Fibroblast of skin of left biceps (primary cell): Measurements from ENCODE around the gene SACM1L.
"Not testable (repeated sequence)": the region's sequence is repeated elsewhere in the genome, so short reads cannot be mapped to it uniquely, and the experiment has no call there.

Source experiments
- DNase-seq, 2 experiments: peaks; one replicate each; pipeline ENCODE4 v3.0.0-alpha.2; 2013; ENCODE audit warnings: low read depth in 2 of 2

The SACM1L gene

GRCh38 chr3:45691842-45692241 is 2.6 kb downstream of the SACM1L start:
- DNase-seq, result no peak

DNA sequence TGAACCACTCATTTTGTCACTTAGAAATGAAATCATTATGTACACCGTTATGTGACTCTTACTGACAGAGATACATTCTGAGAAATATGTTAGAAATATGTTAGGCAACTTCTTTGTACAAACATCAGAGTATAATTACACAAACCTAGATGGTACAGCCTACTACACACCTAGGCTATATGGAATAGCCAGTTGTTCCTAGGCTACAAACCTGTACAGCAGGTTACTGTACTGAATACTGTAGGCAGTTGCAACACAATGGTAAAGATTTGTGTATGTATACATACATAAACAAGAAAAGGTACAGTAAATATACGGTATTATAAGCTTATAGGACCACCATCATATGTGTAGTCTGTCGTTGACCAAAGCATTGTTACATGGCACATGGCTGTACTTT is 3.7 kb downstream of the SACM1L start:
- DNase-seq, result no peak

DNA sequence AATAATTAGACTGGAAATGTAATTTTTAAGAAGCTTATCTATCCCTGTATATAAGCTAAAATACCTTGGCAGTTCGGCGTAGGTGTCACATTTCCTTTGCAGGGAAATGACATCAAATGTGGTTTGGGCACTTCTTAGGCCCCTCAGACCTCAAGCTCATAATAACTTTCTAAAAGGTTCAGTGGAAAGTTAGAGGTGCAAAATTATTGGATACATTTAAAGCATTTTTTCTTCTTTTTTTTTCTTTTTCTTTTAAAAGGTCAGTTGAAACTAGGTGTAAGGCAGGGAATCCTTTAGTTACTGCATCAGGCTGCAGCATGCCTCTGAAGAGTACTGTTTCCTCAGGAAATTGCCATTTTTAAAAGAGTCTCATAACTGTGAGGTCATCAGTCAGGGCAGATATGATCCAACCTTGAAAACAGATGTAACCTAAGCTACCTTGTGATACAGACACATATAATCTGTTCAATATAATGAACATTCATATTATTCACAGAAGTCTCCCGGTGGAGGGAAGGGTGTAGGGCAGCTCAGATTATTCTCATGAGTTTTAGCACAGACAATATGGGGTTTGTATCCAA is 4.8 kb downstream of the SACM1L start:
- DNase-seq, result no peak

DNA sequence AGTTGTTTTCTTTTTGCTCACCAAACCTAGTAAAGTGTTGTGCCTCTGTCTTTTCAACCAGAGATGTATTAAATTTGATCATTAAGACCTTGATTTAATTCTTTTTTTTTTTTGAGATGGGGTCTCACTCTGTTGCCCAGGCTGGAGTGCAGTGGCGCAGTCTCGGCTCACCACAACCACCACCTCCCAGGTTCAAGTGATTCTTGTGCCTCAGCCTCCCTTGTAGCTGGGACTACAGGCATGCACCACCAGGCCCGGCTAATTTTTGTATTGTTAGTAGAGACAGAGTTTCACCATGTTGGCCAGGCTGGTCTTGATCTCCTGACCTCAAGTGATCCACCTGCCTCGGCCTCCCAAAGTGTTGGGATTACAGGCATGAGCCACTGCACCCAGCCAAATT is 6.0 kb downstream of the SACM1L start:
- DNase-seq, result not testable (repeated sequence)

GRCh38 chr3:45700570-45701073 is 11.4 kb downstream of the SACM1L start:
- no peak for DNase-seq

GRCh38 chr3:45701172-45701867 is 12.1 kb downstream of the SACM1L start:
- DNase-seq, result no peak

DNA sequence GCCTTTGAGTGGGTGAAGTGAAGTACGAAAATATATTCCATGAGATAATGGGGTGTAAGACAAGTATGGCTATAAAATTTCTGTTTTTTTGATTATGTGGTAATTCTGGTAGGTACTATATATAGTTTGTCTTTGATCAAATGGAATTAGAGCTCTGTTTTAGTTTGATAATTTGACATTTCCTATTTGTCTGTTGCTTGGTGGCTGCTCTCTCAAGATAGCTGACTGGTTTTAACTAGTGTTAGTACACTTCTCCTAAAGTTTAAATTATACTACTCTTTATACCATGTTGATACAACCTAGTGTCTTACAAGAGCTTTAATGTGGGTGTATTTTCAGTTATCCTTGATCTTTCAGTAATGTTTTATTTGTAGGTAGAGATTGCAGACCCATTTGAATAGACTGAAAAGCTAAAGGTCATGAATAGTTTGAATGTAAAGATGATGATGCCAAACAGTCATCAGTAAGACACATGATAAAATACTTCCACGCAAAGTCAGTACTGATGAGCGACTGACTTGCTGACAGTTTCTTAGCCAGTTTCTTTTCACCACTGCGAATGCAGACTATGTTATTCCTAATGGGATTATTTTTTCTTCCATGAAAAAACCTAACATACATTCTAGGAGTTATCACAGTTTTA is 15.2 kb downstream of the SACM1L start:
- no peak for DNase-seq

- DNase-seq, result no peak
Measured at GRCh38 chr3:45705839-45706808, 16.9 kb downstream of the SACM1L start.

- no peak for DNase-seq
Measured at GRCh38 chr3:45711931-45712330, 22.7 kb downstream of the SACM1L start.

DNA sequence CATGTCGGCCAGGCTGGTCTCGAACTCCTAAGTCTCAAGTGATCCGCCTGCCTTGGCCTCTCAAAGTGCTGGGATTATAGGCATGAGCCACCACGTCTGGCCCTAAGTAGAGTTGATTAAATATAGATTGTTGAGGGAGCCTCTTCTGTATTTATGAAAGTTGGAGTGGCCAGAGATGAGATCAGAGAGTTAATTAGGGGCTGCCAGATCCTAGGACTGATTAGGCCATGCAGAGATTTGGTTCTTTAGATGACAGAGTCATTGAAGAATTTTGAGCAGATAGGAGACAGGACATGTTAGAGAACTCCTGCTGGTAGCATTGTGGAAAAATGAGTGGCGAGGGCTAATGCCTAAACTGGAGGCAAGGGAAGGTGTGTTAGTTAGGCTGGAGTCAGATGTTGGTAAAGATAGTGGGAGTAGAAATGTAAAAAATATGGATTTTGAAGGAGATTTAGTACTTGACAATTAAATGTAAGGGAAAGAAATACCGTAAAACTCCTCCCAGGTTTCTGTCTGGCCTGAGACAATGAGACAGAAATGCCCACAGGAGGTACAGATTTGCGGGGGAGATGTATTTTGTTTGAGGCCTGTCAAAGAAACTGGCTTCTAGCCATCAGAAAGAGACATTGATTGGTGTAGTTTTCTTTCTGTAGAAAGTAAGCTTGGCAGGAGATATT is 23.4 kb downstream of the SACM1L start:
- no peak for DNase-seq

DNA sequence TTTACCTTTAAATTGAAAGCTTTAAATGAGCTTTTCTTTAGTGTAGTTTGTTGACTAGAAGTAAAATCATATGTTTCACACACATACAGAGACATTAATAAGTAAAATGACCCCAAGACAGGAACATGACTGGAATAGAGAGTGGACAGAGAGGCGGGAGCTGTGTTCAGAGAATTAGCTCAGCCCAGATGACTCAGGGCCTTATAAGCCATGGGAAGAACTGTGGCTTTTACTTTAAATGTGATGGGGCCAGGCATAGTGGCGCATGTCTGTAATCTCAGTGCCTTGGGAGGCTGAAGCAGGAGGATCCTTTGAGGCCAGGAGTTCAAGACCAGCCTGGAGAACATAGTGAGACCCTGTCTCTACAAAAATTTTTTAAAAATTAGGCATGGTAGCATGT is 26.7 kb downstream of the SACM1L start:
- DNase-seq, result no peak

DNA sequence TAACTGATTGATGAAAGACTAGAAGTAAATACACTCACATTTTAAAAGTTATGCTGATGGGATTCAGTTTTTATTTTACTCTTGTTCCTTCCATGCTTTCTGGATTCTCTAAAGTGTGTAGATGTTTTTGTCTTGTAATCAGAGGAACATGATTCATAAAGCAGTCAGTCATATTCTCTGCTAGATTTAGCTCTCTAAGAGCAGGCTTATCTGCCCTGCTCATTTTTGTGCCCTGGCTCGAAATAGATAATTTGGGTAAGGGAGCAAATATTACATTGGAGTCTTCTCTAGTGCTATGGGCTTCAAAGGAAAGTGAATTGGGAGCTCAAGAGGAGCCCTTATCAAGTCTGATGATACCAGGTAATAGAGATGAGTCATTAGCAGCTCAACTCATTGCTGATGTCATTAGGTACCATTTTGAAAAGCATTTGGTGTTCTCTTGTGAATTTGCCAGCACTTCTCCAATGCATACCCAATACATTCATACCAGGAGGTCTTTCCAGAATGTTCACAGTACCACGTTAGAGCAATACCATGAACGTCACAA is 27.7 kb downstream of the SACM1L start:
- DNase-seq, result no peak

GRCh38 chr3:45719655-45720487 is 30.7 kb downstream of the SACM1L start:
- DNase-seq, result no peak

- no peak for DNase-seq
Measured at GRCh38 chr3:45724911-45725310, 35.7 kb downstream of the SACM1L start.

GRCh38 chr3:45729614-45730013 is 40.4 kb downstream of the SACM1L start:
- DNase-seq, result no peak

GRCh38 chr3:45730409-45731154 is 41.4 kb downstream of the SACM1L start:
- DNase-seq, result no peak

DNA sequence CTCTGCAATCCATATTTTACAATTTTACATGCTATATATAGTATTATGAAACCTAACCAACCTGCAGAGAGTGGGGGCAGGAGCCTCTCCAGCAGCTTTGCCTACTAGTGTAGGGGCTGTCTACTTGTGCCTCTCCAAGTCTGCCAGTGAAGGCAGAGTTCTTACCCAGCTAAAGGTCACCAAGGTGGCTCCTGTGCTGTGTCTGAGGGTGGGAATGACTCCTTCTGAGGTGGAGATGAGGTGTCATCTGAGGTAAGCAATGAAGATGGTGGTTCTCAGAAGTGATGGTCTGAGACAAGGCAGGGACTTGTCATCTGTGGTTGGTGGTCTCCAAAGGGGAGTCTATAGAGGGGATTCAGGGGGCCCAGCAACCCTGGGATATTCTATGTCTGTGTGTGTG is 47.5 kb downstream of the SACM1L start:
- no peak for DNase-seq

DNA sequence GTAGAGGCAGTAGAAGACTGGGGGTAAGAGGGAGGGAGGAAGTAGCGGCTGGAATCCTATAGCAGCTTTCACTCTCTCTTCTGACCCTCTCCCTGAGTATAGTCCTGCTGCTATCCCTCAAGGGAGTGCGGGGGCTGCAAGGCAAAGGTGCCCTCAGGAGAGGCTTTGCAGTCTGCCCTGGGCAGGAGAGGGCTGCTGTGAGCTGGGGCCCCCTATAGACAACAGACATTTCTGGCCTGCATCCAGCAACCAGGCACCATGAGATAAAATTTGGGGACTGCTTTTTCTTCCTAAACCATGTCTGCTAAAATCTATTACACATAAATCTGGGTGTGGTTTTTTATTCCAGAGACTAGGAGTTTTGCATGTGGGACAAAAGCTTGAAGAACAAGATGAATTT is 48.0 kb downstream of the SACM1L start:
- no peak for DNase-seq

GRCh38 chr3:45739991-45740390 is 50.8 kb downstream of the SACM1L start:
- DNase-seq, result no peak
